ENCODE data around the gene GLMP. TPM values are rescaled to one million over a fixed set of nuclear protein-coding genes. Genes with fewer than 3 reads are reported as not detected.

The GLMP gene
- total and polyA plus RNA-seq, 2 of the 13 experiments (the other 11 are each of a cell fraction or from before 2014, with no cell fraction given): 44.6 to 75.8 TPM

DNA sequence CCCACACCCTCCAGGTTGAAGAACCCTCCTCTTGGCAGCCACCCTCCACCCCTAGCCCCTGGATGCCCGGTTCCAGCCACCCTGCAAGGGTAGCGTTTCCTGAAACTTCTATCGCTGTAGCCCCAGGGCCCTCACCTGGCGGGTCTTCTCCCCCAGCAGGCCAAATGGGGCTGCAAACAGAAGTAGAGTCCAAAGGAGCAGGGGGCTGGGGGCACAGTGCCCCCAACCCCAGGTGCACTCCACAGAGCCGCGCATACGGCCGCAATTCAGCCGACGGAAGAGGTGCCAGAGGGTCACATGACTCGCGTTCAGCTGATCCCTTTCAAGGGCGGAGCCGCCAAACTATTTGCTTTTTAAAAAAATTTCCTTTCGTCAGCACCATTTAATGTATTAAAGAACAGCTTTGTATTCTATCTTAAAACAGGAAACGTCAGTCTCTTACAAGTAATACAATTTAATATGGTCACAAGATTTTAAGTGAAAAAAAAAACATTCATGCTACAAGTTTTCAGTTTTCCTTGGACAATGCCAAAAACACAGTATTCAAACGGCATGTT lies at the start of gene GLMP (continued):
- no peak for TF ChIP-seq SPEN (CRISPR knock-in tag; IDR thresholded peaks at IDR 0.05; ENCODE audit: low read depth)
- TF ChIP-seq KLF9 (CRISPR knock-in tag; IDR thresholded peaks at IDR 0.05; ENCODE audit: low read depth): no peak
- TF ChIP-seq MIER2 (CRISPR knock-in tag; IDR thresholded peaks at IDR 0.05): no peak
- TF ChIP-seq, protein P1, sequence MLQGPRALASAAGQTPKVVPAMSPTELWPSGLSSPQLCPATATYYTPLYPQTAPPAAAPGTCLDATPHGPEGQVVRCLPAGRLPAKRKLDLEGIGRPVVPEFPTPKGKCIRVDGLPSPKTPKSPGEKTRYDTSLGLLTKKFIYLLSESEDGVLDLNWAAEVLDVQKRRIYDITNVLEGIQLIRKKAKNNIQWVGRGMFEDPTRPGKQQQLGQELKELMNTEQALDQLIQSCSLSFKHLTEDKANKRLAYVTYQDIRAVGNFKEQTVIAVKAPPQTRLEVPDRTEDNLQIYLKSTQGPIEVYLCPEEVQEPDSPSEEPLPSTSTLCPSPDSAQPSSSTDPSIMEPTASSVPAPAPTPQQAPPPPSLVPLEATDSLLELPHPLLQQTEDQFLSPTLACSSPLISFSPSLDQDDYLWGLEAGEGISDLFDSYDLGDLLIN (CRISPR knock-in tag; IDR thresholded peaks at IDR 0.05; ENCODE audit: borderline replicate concordance): no peak
- no peak for TF ChIP-seq FIP1L1 (IDR thresholded peaks at IDR 0.05; ENCODE audit: borderline replicate concordance, insufficient read depth, low read depth, low read length)
- TF ChIP-seq ZNF766 (CRISPR knock-in tag; IDR thresholded peaks at IDR 0.05; ENCODE audit: borderline replicate concordance): 0 out of 2 replicates have a peak, but pooled peaks have one; percentile 49
- TF ChIP-seq, protein P2, sequence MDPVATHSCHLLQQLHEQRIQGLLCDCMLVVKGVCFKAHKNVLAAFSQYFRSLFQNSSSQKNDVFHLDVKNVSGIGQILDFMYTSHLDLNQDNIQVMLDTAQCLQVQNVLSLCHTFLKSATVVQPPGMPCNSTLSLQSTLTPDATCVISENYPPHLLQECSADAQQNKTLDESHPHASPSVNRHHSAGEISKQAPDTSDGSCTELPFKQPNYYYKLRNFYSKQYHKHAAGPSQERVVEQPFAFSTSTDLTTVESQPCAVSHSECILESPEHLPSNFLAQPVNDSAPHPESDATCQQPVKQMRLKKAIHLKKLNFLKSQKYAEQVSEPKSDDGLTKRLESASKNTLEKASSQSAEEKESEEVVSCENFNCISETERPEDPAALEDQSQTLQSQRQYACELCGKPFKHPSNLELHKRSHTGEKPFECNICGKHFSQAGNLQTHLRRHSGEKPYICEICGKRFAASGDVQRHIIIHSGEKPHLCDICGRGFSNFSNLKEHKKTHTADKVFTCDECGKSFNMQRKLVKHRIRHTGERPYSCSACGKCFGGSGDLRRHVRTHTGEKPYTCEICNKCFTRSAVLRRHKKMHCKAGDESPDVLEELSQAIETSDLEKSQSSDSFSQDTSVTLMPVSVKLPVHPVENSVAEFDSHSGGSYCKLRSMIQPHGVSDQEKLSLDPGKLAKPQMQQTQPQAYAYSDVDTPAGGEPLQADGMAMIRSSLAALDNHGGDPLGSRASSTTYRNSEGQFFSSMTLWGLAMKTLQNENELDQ (CRISPR knock-in tag; IDR thresholded peaks at IDR 0.05; ENCODE audit: borderline replicate concordance): no peak
- TF ChIP-seq, protein P3, sequence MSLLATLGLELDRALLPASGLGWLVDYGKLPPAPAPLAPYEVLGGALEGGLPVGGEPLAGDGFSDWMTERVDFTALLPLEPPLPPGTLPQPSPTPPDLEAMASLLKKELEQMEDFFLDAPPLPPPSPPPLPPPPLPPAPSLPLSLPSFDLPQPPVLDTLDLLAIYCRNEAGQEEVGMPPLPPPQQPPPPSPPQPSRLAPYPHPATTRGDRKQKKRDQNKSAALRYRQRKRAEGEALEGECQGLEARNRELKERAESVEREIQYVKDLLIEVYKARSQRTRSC (CRISPR knock-in tag; IDR thresholded peaks at IDR 0.05; ENCODE audit: low read depth): no peak
- TF ChIP-seq, protein P4, sequence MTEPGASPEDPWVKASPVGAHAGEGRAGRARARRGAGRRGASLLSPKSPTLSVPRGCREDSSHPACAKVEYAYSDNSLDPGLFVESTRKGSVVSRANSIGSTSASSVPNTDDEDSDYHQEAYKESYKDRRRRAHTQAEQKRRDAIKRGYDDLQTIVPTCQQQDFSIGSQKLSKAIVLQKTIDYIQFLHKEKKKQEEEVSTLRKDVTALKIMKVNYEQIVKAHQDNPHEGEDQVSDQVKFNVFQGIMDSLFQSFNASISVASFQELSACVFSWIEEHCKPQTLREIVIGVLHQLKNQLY (CRISPR knock-in tag; IDR thresholded peaks at IDR 0.05): no peak
- 0 out of 2 replicates have a peak, but pooled peaks have one; percentile 33 for TF ChIP-seq MED13 (CRISPR knock-in tag; IDR thresholded peaks at IDR 0.05)
- TF ChIP-seq, protein P5, sequence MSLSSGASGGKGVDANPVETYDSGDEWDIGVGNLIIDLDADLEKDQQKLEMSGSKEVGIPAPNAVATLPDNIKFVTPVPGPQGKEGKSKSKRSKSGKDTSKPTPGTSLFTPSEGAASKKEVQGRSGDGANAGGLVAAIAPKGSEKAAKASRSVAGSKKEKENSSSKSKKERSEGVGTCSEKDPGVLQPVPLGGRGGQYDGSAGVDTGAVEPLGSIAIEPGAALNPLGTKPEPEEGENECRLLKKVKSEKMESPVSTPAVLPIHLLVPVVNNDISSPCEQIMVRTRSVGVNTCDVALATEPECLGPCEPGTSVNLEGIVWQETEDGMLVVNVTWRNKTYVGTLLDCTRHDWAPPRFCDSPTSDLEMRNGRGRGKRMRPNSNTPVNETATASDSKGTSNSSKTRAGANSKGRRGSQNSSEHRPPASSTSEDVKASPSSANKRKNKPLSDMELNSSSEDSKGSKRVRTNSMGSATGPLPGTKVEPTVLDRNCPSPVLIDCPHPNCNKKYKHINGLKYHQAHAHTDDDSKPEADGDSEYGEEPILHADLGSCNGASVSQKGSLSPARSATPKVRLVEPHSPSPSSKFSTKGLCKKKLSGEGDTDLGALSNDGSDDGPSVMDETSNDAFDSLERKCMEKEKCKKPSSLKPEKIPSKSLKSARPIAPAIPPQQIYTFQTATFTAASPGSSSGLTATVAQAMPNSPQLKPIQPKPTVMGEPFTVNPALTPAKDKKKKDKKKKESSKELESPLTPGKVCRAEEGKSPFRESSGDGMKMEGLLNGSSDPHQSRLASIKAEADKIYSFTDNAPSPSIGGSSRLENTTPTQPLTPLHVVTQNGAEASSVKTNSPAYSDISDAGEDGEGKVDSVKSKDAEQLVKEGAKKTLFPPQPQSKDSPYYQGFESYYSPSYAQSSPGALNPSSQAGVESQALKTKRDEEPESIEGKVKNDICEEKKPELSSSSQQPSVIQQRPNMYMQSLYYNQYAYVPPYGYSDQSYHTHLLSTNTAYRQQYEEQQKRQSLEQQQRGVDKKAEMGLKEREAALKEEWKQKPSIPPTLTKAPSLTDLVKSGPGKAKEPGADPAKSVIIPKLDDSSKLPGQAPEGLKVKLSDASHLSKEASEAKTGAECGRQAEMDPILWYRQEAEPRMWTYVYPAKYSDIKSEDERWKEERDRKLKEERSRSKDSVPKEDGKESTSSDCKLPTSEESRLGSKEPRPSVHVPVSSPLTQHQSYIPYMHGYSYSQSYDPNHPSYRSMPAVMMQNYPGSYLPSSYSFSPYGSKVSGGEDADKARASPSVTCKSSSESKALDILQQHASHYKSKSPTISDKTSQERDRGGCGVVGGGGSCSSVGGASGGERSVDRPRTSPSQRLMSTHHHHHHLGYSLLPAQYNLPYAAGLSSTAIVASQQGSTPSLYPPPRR (CRISPR knock-in tag; IDR thresholded peaks at IDR 0.05; ENCODE audit: borderline replicate concordance): 0 out of 2 replicates have a peak, but pooled peaks have one; percentile 26
- no peak for TF ChIP-seq ZNF124 (CRISPR knock-in tag; IDR thresholded peaks at IDR 0.05)
- TF ChIP-seq MTF1 (CRISPR knock-in tag; IDR thresholded peaks at IDR 0.05): no peak
- TF ChIP-seq MAF1 (CRISPR knock-in tag; IDR thresholded peaks at IDR 0.05; ENCODE audit: borderline replicate concordance): no peak
- no peak for TF ChIP-seq BORCS8-MEF2B (CRISPR knock-in tag; IDR thresholded peaks at IDR 0.05)
- TF ChIP-seq, protein P6, sequence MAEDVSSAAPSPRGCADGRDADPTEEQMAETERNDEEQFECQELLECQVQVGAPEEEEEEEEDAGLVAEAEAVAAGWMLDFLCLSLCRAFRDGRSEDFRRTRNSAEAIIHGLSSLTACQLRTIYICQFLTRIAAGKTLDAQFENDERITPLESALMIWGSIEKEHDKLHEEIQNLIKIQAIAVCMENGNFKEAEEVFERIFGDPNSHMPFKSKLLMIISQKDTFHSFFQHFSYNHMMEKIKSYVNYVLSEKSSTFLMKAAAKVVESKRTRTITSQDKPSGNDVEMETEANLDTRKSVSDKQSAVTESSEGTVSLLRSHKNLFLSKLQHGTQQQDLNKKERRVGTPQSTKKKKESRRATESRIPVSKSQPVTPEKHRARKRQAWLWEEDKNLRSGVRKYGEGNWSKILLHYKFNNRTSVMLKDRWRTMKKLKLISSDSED (CRISPR knock-in tag; IDR thresholded peaks at IDR 0.05): no peak
- no peak for TF ChIP-seq ZNF598 (CRISPR knock-in tag; IDR thresholded peaks at IDR 0.05; ENCODE audit: borderline replicate concordance)
- TF ChIP-seq ADNP (CRISPR knock-in tag; IDR thresholded peaks at IDR 0.05): no peak
- TF ChIP-seq KAT8 (CRISPR knock-in tag; IDR thresholded peaks at IDR 0.05): peak; percentile 95
